GM12865 (cell line): ENCODE results near the gene FOXP3.
"Not testable (repeated sequence)": the region's sequence is repeated elsewhere in the genome, so short reads cannot be mapped to it uniquely, and the experiment has no call there.

ENCODE experiments used
- DNase-seq: peaks from one replicate; pipeline ENCODE4 v3.0.0; 2010; ENCODE audit warnings: low read depth
- H3K4me3 ChIP-seq: 2 replicates; pipeline ENCODE4 v1.5.1; 2011; ENCODE audit warnings: mild to moderate bottlenecking, low read depth, low read length, control low read depth
- TF ChIP-seq, protein P1 (sequence below): IDR thresholded peaks from 2 replicates; pipeline ENCODE4 v1.5.1; 2011; ENCODE audit warnings: low read length, control low read depth, low read depth, inconsistent platforms; ENCODE audit not compliant: insufficient read depth; ENCODE audit errors: missing control alignments

FOXP3 gene

DNA sequence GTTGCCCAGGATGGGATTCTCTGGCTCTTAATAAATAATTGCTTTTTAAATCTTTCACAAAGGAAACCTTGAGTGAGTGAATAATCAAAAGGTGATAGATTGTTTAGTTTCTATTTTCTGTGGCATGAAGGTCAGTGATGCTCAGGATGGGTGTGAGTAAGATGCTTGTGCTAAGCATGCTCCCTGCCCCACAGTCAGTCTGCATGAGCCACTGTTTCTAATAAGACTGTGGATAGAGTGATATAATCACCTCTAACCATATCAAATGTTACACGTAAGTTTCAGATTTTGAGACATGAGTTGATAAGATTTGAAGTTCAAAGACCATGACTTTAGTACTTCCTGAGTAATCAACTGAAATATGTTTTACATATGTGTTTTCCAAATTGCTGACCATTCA, 36.2 kb upstream of the FOXP3 start:
- H3K4me3 ChIP-seq: no peak overlapping the region
- TF ChIP-seq, protein P1, sequence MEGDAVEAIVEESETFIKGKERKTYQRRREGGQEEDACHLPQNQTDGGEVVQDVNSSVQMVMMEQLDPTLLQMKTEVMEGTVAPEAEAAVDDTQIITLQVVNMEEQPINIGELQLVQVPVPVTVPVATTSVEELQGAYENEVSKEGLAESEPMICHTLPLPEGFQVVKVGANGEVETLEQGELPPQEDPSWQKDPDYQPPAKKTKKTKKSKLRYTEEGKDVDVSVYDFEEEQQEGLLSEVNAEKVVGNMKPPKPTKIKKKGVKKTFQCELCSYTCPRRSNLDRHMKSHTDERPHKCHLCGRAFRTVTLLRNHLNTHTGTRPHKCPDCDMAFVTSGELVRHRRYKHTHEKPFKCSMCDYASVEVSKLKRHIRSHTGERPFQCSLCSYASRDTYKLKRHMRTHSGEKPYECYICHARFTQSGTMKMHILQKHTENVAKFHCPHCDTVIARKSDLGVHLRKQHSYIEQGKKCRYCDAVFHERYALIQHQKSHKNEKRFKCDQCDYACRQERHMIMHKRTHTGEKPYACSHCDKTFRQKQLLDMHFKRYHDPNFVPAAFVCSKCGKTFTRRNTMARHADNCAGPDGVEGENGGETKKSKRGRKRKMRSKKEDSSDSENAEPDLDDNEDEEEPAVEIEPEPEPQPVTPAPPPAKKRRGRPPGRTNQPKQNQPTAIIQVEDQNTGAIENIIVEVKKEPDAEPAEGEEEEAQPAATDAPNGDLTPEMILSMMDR: no peak
- DNase-seq: no peak

DNA sequence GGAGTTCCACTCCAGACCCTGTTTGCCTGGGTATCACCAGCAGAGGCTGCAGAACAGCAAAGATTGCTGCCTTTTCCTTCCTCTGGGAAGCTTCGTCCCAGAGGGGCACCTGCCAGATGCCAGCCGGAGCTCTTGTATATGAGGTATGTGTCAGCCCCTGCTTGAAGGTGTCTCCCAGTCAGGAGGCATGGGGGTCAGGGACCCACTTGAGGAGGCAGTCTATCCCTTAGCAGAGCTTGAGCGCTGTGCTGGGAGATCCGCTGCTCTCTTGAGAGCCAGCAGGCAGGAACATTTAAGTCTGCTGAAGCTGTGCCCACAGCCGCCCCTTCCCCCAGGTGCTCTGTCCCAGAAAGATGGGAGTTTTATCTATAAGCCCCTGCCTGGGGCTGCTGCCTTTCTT, 34.8 kb upstream of the FOXP3 start:
- DNase-seq, H3K4me3 ChIP-seq: not testable (repeated sequence)

DNA sequence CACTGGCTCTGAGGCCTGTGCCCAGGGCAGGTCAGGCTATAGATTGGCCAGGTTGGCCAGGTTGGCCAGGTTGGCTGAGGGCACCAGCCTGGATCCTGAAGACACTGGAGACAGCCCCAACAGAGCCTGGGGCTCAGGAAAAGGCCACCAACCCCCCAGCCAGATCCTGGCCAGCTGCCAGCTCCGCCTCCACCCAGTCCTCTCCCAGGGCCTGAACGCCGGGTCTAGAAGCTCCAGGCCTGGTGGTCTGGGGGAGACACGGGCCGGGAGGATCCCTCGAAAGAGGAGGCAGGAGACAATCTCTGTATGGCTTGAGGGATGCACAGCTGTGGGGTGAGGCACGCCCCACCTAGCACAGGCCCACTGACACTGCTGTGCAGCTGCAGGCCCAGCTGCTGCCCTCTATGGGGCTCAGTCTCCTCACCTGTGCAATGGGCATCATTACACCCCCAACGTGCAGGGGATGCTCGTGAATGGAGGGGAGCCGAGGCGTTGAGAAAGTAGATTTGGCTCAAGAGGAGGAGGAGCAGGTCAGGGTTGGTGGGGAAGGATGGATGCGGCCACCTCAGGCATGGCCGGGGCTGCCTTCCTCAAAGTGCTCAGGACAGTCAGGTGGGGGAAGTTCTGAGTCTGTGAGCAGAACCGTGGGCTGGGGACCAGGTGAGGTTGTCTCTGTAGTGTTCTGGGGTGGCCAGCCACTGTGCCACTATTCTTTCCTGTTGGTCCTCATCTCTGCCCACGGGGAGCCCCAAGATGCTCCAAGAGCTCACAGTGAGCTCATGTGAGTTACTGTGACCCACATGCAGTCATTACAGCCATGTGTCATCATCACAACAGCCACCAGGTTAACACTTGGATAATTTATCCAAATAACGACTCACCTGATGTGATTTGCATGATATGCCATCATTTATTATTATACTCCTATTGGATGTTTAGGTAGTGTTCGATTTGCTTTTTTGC, 28.2 kb upstream of the FOXP3 start:
- DNase-seq: no peak
- TF ChIP-seq, protein P1: no peak
- H3K4me3 ChIP-seq: no peak overlapping the region

DNA sequence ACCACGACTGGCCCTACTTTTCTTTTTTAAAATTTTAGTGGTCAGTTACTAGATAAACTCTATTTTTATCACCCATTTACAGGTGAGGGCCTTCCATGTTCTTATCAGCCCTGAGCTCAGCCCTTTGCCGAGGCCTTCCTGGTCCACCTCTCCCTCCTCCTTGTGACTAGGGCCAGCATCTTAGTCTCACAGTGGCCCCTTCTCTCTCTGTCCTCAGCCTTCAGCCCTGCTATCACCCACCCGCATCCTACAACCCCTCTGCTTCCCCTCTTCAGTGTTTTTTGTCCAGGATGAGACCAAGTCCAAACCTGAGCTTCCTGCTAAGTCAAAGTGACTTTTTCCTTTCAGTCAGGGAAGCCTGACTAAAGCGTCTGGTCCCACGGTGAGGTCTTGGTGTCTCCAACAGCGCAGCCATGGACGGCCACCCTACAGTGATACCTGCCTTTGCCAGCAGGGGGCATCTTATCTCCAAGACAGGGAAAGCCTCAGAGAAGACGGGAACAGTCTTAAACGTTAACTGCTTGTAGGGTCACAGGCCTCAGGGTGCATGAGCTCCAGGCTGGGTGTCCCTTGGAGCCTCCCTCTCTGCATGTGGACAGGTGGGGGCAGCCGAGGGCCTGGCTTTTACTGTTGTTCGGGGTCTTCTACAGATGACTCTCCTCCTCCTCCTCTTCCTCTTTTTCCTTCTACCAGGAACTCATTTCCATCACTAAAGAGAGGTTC, 27.3 kb upstream of the FOXP3 start:
- no peak overlapping the region for H3K4me3 ChIP-seq
- DNase-seq: peak; percentile 64
- TF ChIP-seq, protein P1: peak; percentile 64

DNA sequence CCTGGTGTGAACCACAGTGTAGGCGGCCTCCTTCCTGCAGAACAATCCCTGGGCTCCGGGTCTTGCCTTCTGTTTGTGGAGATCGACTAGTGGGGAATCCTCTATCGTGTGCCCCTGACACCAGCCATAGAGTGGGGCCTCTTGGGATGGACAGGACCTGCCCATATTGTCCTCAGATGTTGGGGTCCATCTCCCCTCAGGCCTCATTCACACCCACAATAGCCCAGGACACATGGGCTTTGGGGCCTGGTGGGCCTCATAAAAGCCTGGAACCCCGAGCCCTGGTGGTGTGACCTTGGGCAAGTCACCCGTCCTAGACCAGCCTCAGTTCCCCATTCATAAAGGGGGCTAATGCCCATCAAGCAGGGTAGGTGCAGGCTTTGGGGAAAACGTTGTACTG, 25.7 kb upstream of the FOXP3 start:
- TF ChIP-seq, protein P1: no peak
- no peak for DNase-seq
- no peak overlapping the region for H3K4me3 ChIP-seq

DNA sequence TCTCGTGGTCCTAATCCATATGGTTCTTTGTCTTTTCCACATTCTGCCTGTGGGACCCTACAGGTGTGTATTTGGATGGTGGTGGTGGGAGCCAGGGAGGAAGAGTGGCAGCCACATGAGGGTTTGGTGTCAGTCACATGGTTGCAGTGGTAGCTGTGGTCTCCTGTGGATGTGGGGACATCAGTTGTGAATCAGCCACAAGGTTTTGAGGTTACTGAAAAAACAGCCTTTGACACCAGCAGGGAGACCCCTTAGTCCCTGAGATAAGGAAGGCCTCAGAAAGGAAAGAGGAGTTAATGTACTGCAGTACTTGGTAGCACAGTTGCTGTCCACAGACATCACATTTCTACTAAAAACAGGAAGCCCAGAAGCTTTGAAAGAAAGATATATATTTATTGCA, 23.2 kb upstream of the FOXP3 start:
- no peak for DNase-seq
- TF ChIP-seq, protein P1: no peak
- H3K4me3 ChIP-seq: no peak overlapping the region

DNA sequence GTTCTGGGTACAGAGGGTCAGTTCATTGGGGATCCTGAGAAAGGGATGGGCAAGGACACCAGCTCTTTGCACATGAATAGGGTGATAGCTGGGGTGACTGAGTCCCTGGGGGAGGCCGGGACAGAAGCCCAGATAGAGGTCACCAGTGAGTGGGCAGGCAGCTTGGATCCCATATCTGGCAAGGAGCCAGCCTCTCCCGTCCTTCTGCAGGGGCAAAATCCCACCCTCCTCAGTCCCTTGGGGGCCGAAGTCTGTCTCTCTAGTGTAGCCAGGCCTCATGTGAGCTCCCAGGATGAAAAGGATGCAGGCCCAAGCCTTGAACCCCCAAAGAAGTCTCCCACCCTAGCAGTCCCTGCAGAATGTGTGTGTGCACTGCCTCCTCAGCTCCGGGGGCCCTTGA, 22.1 kb upstream of the FOXP3 start:
- no peak overlapping the region for H3K4me3 ChIP-seq
- TF ChIP-seq, protein P1: no peak
- DNase-seq: no peak
